HepG2 (cell line): ENCODE data around the gene IGFBP7. TPM values are rescaled to one million over a fixed set of nuclear protein-coding genes. Genes with fewer than 3 reads are reported as not detected.

Experiments used
- ATAC-seq: fragments of 200-7000 bp; cut with Tn5 transposase; 3 replicates; pipeline ENCODE4 v1.9.1; 2020; ENCODE audit warnings: mild to moderate bottlenecking, moderate library complexity
- BruUV-seq: library from RNA; stranded (reverse); fragments of 400-500 nt; replicated peaks from 2 replicates; lab custom pipeline; 2021; lab: Mats Ljungman, UMichigan
- CTCF ChIA-PET: fragments of 300-600 bp; formaldehyde crosslinking; extraction: SDS; loops from one replicate; lab custom pipeline; 2021; ENCODE audit warnings: low total read pairs, inconsistent platforms, low intra/inter-chr PET ratio; lab: Yijun Ruan, JAX
- POLR2A ChIA-PET: fragments of 350-600 bp; sonication (Branson Sonifier 250); formaldehyde crosslinking; loops from one replicate; lab custom pipeline; 2020; ENCODE audit warnings: antibody characterized with exemption, inconsistent platforms; lab: Yijun Ruan, JAX
- DNase-seq: peaks from one replicate; pipeline ENCODE4 v3.0.0-alpha.2; 2015; ENCODE audit warnings: low spot score
- FAIRE-seq: peaks from 3 replicates; lab custom pipeline; 2011; peaks lifted over from hg19 to GRCh38; lab: Jason Lieb, UNC
- H2AFZ ChIP-seq: one replicate; pipeline ENCODE4 v1.6.1; 2011; ENCODE audit warnings: low read length, inconsistent platforms
- H3K27ac ChIP-seq: fragments of 300-600 bp; 3 replicates; pipeline ENCODE4 v1.8.0; 2011; ENCODE audit warnings: mixed run types, mild to moderate bottlenecking, mixed read lengths, low read length, inconsistent platforms; ENCODE audit not compliant: insufficient read depth; ENCODE audit errors: extremely low read length
- H3K27me3 ChIP-seq, 2 experiments: fragments of 200-600 bp in 1 of 2; 2 replicates in 1 of 2; 3 replicates in 1 of 2; pipeline versions ENCODE4 v1.6.0 to v1.8.0; 2011; ENCODE audit warnings: low read length in 2 of 2, mild to moderate bottlenecking in 2 of 2, moderate library complexity in 2 of 2, inconsistent platforms in 1 of 2; ENCODE audit not compliant: insufficient read depth in 2 of 2, control insufficient read depth in 1 of 2
- H3K36me3 ChIP-seq, 2 experiments: fragments of 200-600 bp in 1 of 2; replicated peaks in 1 of 2; 2 replicates in 1 of 2; 3 replicates in 1 of 2; pipeline versions ENCODE4 v1.5.1 to v1.8.0; 2011; ENCODE audit warnings: low read length in 2 of 2, inconsistent platforms in 1 of 2; ENCODE audit not compliant: insufficient read depth in 2 of 2, control insufficient read depth in 1 of 2
- H3K4me1 ChIP-seq: 2 replicates; pipeline ENCODE4 v1.5.1; 2012; ENCODE audit warnings: low read length, inconsistent platforms; ENCODE audit not compliant: insufficient read depth
- H3K4me2 ChIP-seq: 2 replicates; pipeline ENCODE4 v1.6.0; 2011; ENCODE audit warnings: low read depth, low read length, inconsistent platforms
- H3K4me3 ChIP-seq, 3 experiments: fragments of 200-600 bp in 1 of 3; sonication (generic), shearing (Covaris generic) in 1 of 3; replicated peaks in 1 of 3; 2 replicates each; pipeline ENCODE4 v1.5.1; 2011 to 2016; ENCODE audit warnings: low read length in 3 of 3, inconsistent platforms in 2 of 3, low read depth in 2 of 3, mild to moderate bottlenecking in 2 of 3, control low read depth in 1 of 3, mixed read lengths in 1 of 3; ENCODE audit not compliant: insufficient read depth in 1 of 3
- H3K79me2 ChIP-seq: one replicate; pipeline ENCODE4 v1.6.1; 2011; ENCODE audit warnings: low read length, inconsistent platforms; ENCODE audit not compliant: insufficient read depth
- H3K9ac ChIP-seq: 2 replicates; pipeline ENCODE4 v1.6.0; 2011; ENCODE audit warnings: mild to moderate bottlenecking, low read depth, low read length, inconsistent platforms; ENCODE audit not compliant: insufficient read depth
- H3K9me3 ChIP-seq: 2 replicates; pipeline ENCODE4 v1.5.1; 2012; ENCODE audit warnings: mild to moderate bottlenecking, low read length
- H4K20me1 ChIP-seq: 2 replicates; pipeline ENCODE4 v1.6.0; 2011; ENCODE audit warnings: inconsistent platforms, mild to moderate bottlenecking, low read length, moderate library complexity; ENCODE audit not compliant: insufficient read depth
- DNMT3B ChIP-seq: conservative IDR thresholded peaks from 2 replicates; pipeline ENCODE4 v1.6.1; 2016; ENCODE audit warnings: missing biosample characterization, control low read depth
- ESRRA ChIP-seq: sonication (generic); formaldehyde crosslinking; IDR thresholded peaks from 2 replicates; pipeline ENCODE4 v1.5.1; 2020; ENCODE audit warnings: mild to moderate bottlenecking, low read depth, missing genetic modification reagents
- IRF1 ChIP-seq: sonication (generic); formaldehyde crosslinking; IDR thresholded peaks from 2 replicates; pipeline ENCODE4 v1.4.0; 2020; ENCODE audit warnings: low read depth, mild to moderate bottlenecking, missing genetic modification reagents
- REST ChIP-seq, 2 experiments: IDR thresholded peaks; 2 replicates each; pipeline ENCODE4 v1.6.1; 2011 to 2012; ENCODE audit warnings: low read length in 2 of 2, borderline replicate concordance in 1 of 2, low read depth in 1 of 2, mild to moderate bottlenecking in 1 of 2, moderate library complexity in 1 of 2
- ZNF235 ChIP-seq: sonication (generic); formaldehyde crosslinking; IDR thresholded peaks from 2 replicates; pipeline ENCODE4 v1.8.1; 2023; ENCODE audit warnings: mild to moderate bottlenecking, missing genetic modification reagents, borderline replicate concordance
- ZNF496 ChIP-seq: sonication (generic); formaldehyde crosslinking; IDR thresholded peaks from 2 replicates; pipeline ENCODE4 v1.8.1; 2023; ENCODE audit warnings: mild to moderate bottlenecking, moderate library complexity, missing genetic modification reagents; ENCODE audit not compliant: insufficient replicate concordance
- ZNF576 ChIP-seq: sonication (generic); formaldehyde crosslinking; IDR thresholded peaks from 2 replicates; pipeline ENCODE4 v1.4.0; 2020; ENCODE audit warnings: mild to moderate bottlenecking, missing genetic modification reagents
- WGBS: methylation state at CpG from one replicate; pipeline ENCODE4 v1.1.6; 2017; ENCODE audit warnings: low lambda C conversion rate; 5-methylcytosine and 5-hydroxymethylcytosine counted together
- in situ Hi-C: cut with HindIII; loops from 2 replicates; pipeline ENCODE4 v1.10.0; 2017; ENCODE audit warnings: low pct_unique_long_range_greater_than_20kb; ENCODE audit not compliant: extremely low pct_ligation_motif_present
- intact Hi-C: fragments of 100-400 bp; cut with micrococcal nuclease; formaldehyde crosslinking; loops from one replicate; pipeline ENCODE4 v1.10.0; 2022; ENCODE audit not compliant: unreplicated experiment
- polyA plus RNA-seq, 8 experiments: library from polyadenylated mRNA; depleted of rRNA in 3 of 8; stranded (reverse) in 7 of 8; unstranded in 1 of 8; fragments of >200 nt; fragmentation: Illumina TruSeq in 4 of 8; extraction: Trizol in 4 of 8; gene quantifications; 2 replicates each; pipeline versions ENCODE4 v1.2.1 to v1.2.3, GENCODE V29; 2011 to 2016; ENCODE audit warnings: low read depth in 4 of 8, missing spikeins in 1 of 8, mixed read lengths in 1 of 8; ENCODE audit not compliant: insufficient read depth in 1 of 8
- total RNA-seq, 5 experiments: library from RNA; depleted of rRNA; stranded (reverse); fragments of >200 nt; fragmentation: Illumina TruSeq; extraction: Trizol; gene quantifications; 2 replicates each; pipeline ENCODE4 v1.2.3, GENCODE V29; 2016; ENCODE audit warnings: low read depth in 1 of 5
- TF ChIP-seq, protein P1 (sequence below): IDR thresholded peaks from 2 replicates; pipeline ENCODE4 v1.6.1; 2012; ENCODE audit warnings: low read length, improper control_type of control experiment

Gene IGFBP7
- total and polyA plus RNA-seq, 2 of the 13 experiments (the other 11 are each of a cell fraction or from before 2014, with no cell fraction given), result 1.1 to 1.3 TPM

DNA sequence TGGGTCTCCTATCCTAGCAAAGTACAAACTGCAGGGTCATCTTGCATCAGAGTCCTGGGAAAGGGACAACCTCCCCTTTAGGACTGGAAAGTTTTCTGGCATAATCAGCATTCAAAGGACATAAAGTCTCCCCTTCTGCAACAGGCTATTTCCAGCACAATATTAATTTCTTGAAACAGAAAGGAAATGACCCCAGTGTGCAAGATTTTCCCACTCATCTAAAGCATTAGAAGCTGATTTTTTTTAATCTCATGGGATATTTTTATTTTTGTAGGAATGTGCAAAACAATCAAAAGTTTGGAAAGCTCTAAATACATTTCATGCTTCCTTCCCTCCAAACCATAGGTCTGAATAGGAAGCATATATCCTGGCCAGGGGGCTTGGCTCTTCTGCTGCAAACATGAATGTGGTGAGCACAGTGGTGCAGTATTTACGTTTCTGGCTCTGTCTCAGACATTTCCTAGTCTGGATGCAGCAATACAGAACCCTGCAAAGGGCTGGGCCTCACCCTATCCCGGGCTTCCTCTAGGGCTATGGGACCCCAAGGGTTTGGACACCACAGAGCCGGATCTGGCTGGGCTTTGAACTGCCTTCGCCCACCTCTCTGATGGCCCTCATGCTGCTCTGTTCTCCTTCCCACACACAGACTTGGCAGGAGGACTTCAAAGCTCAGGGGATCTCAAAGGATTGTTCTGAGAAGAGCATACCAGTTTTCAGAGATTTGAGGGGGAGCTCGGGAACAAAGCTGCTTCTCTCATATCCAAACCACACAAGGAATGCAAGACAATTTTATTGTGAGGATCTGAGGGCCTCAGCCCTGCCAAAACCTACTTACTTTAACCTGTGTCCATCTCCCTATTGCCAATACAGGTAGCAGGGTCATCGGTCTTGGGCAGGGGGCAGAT lies 66.6 kb downstream of the IGFBP7 start:
- BruUV-seq, result no TSS peak
- in situ Hi-C loops, result loop anchor here (5.0 kb wide), 1 partner anchor 114 kb away; no protein-coding TSS in a partner anchor

More for the DNA sequence above, 66.6 kb downstream of the IGFBP7 start:
- DNase-seq, result no peak
- Histone ChIP-seq H3K36me3 (no peaks in the 10 kb centered on the region), H3K9me3 (no peaks in the 10 kb centered on the region), H2AFZ (no peak overlapping the region), H3K9ac (no peak overlapping the region), H3K27me3 (no peaks in the 10 kb centered on the region; a peak in 1 of 5 replicates), H4K20me1 (no peaks in the 10 kb centered on the region), H3K27ac (no peak overlapping the region), H3K4me3 (no peak overlapping the region), H3K4me2 (no peak overlapping the region), H3K4me1 (no peaks in the 10 kb centered on the region), H3K79me2 (no peaks in the 10 kb centered on the region)
- intact Hi-C loops, result no loop called here
- peak; percentile 32; the same call in 2 of the 3 replicates for ATAC-seq
- no peak for FAIRE-seq
- TF ChIP-seq DNMT3B (no peak), ZNF496 (CRISPR knock-in tag) (no peak), ZNF235 (CRISPR knock-in tag) (no peak), ESRRA (no peak), REST (IDR thresholded peaks at IDR 0.05; ENCODE audit: borderline replicate concordance in 1 of 2, low read depth in 1 of 2, low read length in 2 of 2) (no peak), ZNF576 (CRISPR knock-in tag) (no peak), IRF1 (CRISPR knock-in tag) (no peak)
- TF ChIP-seq, protein P1, sequence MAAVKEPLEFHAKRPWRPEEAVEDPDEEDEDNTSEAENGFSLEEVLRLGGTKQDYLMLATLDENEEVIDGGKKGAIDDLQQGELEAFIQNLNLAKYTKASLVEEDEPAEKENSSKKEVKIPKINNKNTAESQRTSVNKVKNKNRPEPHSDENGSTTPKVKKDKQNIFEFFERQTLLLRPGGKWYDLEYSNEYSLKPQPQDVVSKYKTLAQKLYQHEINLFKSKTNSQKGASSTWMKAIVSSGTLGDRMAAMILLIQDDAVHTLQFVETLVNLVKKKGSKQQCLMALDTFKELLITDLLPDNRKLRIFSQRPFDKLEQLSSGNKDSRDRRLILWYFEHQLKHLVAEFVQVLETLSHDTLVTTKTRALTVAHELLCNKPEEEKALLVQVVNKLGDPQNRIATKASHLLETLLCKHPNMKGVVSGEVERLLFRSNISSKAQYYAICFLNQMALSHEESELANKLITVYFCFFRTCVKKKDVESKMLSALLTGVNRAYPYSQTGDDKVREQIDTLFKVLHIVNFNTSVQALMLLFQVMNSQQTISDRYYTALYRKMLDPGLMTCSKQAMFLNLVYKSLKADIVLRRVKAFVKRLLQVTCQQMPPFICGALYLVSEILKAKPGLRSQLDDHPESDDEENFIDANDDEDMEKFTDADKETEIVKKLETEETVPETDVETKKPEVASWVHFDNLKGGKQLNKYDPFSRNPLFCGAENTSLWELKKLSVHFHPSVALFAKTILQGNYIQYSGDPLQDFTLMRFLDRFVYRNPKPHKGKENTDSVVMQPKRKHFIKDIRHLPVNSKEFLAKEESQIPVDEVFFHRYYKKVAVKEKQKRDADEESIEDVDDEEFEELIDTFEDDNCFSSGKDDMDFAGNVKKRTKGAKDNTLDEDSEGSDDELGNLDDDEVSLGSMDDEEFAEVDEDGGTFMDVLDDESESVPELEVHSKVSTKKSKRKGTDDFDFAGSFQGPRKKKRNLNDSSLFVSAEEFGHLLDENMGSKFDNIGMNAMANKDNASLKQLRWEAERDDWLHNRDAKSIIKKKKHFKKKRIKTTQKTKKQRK, result no peak
- ChIA-PET POLR2A (interaction anchor here (1.0 kb wide), 1 partner anchor 9 kb away, joined by 4 read pairs; no protein-coding TSS in a partner anchor), CTCF (no interaction called here)
- WGBS, result 0% methylated on average over 4 of the region's 6 CpGs
